ENCODE data around the gene SRSF3. TPM values are rescaled to one million over a fixed set of nuclear protein-coding genes. Genes with fewer than 3 reads are reported as not detected.

The SRSF3 gene
- total and polyA plus RNA-seq, 9 of the 15 experiments (the other 6 are each of a cell fraction or from before 2014, with no cell fraction given), result 337 to 1,200 (median 518) TPM

DNA sequence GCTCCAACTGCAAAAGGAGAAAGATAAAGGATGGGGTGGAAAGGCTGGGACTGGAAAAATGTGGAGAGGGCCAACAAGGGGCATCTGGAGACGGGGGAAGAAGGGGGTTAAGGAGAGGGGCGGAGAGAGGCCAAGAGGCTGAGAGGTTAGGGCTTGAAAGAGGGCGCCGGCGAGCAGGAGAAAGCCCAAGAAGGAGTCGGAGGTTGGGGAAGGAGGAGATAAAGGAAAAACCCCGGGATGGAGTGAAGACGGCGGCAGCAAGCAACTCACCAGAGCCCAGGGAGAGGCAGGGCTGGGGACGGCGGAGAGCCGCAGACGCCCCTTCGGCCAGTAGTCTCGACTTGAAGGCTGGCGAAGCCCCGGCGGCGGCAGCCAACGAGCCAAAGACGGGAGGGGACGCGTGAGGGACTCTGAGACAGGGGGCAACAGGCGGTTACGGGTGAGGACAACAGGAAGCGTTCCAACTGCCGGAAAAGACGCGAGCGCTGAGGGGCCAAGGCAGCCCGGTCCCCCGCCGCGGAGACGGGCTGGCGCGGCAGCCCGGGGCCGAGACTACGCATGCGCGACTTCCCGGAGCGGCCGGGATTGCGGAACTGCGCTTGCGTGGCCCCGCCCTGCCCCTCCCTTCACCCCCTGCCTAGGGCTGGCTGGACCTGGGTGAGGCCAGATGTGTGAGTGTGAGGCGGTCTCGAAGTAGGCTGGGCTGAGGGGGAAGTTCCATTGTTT, 47.1 kb upstream of the SRSF3 start, which contains the start of gene STK38 (continued):
- TF ChIP-seq U2AF1 (optimal IDR thresholded peaks at IDR 0.05; ENCODE audit: low read depth, low read length) (no peak), ZNF41 (CRISPR knock-in tag; conservative IDR thresholded peaks at IDR 0.05) (no peak), RUNX1 (IDR thresholded peaks at IDR 0.05; ENCODE audit: low read depth) (no peak), RHOXF2B (CRISPR knock-in tag; conservative IDR thresholded peaks at IDR 0.05) (0 out of 2 replicates have a peak, but pooled peaks have one; percentile 15), USF1 (CRISPR knock-in tag; IDR thresholded peaks at IDR 0.05) (no peak), ZNF175 (CRISPR knock-in tag; IDR thresholded peaks at IDR 0.05; ENCODE audit: low read depth) (no peak), ZNF3 (CRISPR knock-in tag; IDR thresholded peaks at IDR 0.05) (no peak), ZFP30 (CRISPR knock-in tag; IDR thresholded peaks at IDR 0.05; ENCODE audit: borderline replicate concordance) (no peak), CHD2 (IDR thresholded peaks at IDR 0.05; ENCODE audit: low read depth, low read length) (no peak), ZNF583 (CRISPR knock-in tag; IDR thresholded peaks at IDR 0.05) (peak; percentile 58; the same call in 1 of the 2 replicates), CGGBP1 (CRISPR knock-in tag; IDR thresholded peaks at IDR 0.05) (peak; percentile 85), TBL1XR1 (IDR thresholded peaks at IDR 0.05; ENCODE audit: low read length in 2 of 2) (peak in 1 of 2 experiments; percentile 20; a peak in 2 of 4 replicates), ZNF696 (CRISPR knock-in tag; conservative IDR thresholded peaks at IDR 0.05) (no peak), THRB (CRISPR knock-in tag; conservative IDR thresholded peaks at IDR 0.05) (0 out of 2 replicates have a peak, but pooled peaks have one; percentile 56), ZNF407 (IDR thresholded peaks at IDR 0.05; ENCODE audit: low read depth) (peak; percentile 46; the same call in 1 of the 2 replicates)
- TF ChIP-seq, protein P1, sequence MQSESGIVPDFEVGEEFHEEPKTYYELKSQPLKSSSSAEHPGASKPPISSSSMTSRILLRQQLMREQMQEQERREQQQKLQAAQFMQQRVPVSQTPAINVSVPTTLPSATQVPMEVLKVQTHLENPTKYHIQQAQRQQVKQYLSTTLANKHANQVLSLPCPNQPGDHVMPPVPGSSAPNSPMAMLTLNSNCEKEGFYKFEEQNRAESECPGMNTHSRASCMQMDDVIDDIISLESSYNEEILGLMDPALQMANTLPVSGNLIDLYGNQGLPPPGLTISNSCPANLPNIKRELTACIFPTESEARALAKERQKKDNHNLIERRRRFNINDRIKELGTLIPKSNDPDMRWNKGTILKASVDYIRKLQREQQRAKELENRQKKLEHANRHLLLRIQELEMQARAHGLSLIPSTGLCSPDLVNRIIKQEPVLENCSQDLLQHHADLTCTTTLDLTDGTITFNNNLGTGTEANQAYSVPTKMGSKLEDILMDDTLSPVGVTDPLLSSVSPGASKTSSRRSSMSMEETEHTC (IDR thresholded peaks at IDR 0.05), result no peak
